Right lobe of liver (tissue), 6 donors: Measurements from ENCODE around the gene USH1C. TPM values are rescaled to one million over a fixed set of nuclear protein-coding genes. Genes with fewer than 3 reads are reported as not detected.

Experiments
- ATAC-seq, 4 donors: fragments of 200-7000 bp; cut with Tn5 transposase; one replicate each; pipeline ENCODE4 v1.9.1; 2020; ENCODE audit warnings: mild to moderate bottlenecking in 4 of 4, moderate library complexity in 4 of 4
- DNase-seq, 3 donors: peaks; one replicate each; pipeline ENCODE4 v3.0.0-alpha.2; 2020
- H3K27ac ChIP-seq, 3 donors: fragments of 200-600 bp; one replicate each; pipeline ENCODE4 v1.8.0; 2022
- H3K27me3 ChIP-seq, 2 donors: fragments of 200-600 bp; one replicate each; pipeline ENCODE4 v1.8.0; 2022
- H3K36me3 ChIP-seq, 4 donors: fragments of 200-600 bp; sonication (generic) in 1 of 4; one replicate each; pipeline versions ENCODE4 v1.5.1 to v1.8.0; 2017 to 2022; ENCODE audit warnings: control low read depth in 1 of 4
- H3K4me1 ChIP-seq, 4 donors: fragments of 200-600 bp; sonication (generic) in 1 of 4; one replicate each; pipeline versions ENCODE4 v1.5.1 to v1.8.0; 2017 to 2022; ENCODE audit warnings: control low read depth in 1 of 4
- H3K4me3 ChIP-seq, 3 donors: fragments of 200-600 bp; one replicate each; pipeline ENCODE4 v1.8.0; 2022
- H3K9me3 ChIP-seq, 4 donors: fragments of 200-600 bp; sonication (generic) in 1 of 4; one replicate each; pipeline versions ENCODE4 v1.5.1 to v1.8.0; 2017 to 2022; ENCODE audit warnings: control low read depth in 1 of 4
- CTCF ChIP-seq, 4 donors: fragments of 200-600 bp in 3 of 4; fragments of 450-650 bp in 1 of 4; IDR thresholded peaks; one replicate each; pipeline versions ENCODE4 v1.5.1 to v1.8.0; 2016 to 2022; ENCODE audit warnings: antibody characterized with exemption in 4 of 4, mild to moderate bottlenecking in 2 of 4
- POLR2A ChIP-seq: fragments of 450-650 bp; IDR thresholded peaks from one replicate; pipeline ENCODE4 v1.6.1; 2017; ENCODE audit warnings: antibody characterized with exemption, mild to moderate bottlenecking
- WGBS: methylation state at CpG from one replicate; pipeline ENCODE4 v1.1.6; 2018; ENCODE audit warnings: low coverage, low lambda C conversion rate; ENCODE audit not compliant: insufficient coverage; ENCODE audit errors: missing lambda C conversion rate; 5-methylcytosine and 5-hydroxymethylcytosine counted together
- intact Hi-C, 2 donors: fragments of 100-400 bp; cut with DNase I; formaldehyde crosslinking; loops; one replicate each; pipeline versions ENCODE4 v1.11.2 to v1.14.1; 2022
- total RNA-seq, 6 experiments: library from RNA; depleted of rRNA in 2 of 6; stranded (reverse); fragments of >200 nt in 2 of 6; fragmentation: NEBNext Ultra II Directional in 3 of 6; extraction: Animal tissue kit (Norgen Biotek cat#: 25700) in 3 of 6; gene quantifications; one replicate each; pipeline versions ENCODE4 v1.1.0 to v1.2.4, GENCODE V29; 2016 to 2023
- donor health status: DM: no; HTN: yes; CAD: no.
- donor health status: DM: no; HTN: no; CAD: no.
- donor health status: DM: no; HTN: no; CAD: no.
- donor health status: DM: no; HTN: yes; CAD: no.
- donor health status: DM: no; HTN: yes; CAD: no.

Gene USH1C
- total RNA-seq, 6 experiments from 2014 or later, result 0.15 to 1.2 (median 0.58) TPM

- Histone ChIP-seq H3K27ac (no peak overlapping the region), H3K4me1 (no peaks in the 10 kb centered on the region), H3K27me3 (no peaks in the 10 kb centered on the region), H3K36me3 (no peaks in the 10 kb centered on the region), H3K9me3 (no peaks in the 10 kb centered on the region), H3K4me3 (no peak overlapping the region)
- no peak for ATAC-seq
- WGBS, result 79% methylated on average over 2 of the region's 4 CpGs
- TF ChIP-seq POLR2A, result no peak
- TF ChIP-seq CTCF (IDR thresholded peaks at IDR 0.05), result no peak
- intact Hi-C loops, result no loop called here
- DNase-seq, result no peak
Observed at GRCh38 chr11:17468122-17468521, 76.1 kb downstream of the USH1C start.

- no peak overlapping the region for H3K27ac ChIP-seq
- no peaks in the 10 kb centered on the region for H3K9me3 ChIP-seq
- H3K36me3 ChIP-seq, result no peaks in the 10 kb centered on the region
- no peaks in the 10 kb centered on the region for H3K27me3 ChIP-seq
- H3K4me1 ChIP-seq, result no peaks in the 10 kb centered on the region
- TF ChIP-seq POLR2A (no peak), CTCF (IDR thresholded peaks at IDR 0.05) (no peak)
- intact Hi-C loops, result no loop called here
- ATAC-seq, result no peak
- WGBS, result 75% methylated on average over 9 of the region's 11 CpGs
- no peak overlapping the region for H3K4me3 ChIP-seq
- no peak for DNase-seq
Observed at GRCh38 chr11:17463546-17464174, 80.6 kb downstream of the USH1C start.

- TF ChIP-seq CTCF (IDR thresholded peaks at IDR 0.05) (no peak), POLR2A (no peak)
- Histone ChIP-seq H3K4me1 (no peaks in the 10 kb centered on the region), H3K9me3 (no peaks in the 10 kb centered on the region), H3K27me3 (no peaks in the 10 kb centered on the region), H3K27ac (no peak overlapping the region), H3K36me3 (no peaks in the 10 kb centered on the region), H3K4me3 (no peak overlapping the region)
- DNase-seq (no peak), ATAC-seq (no peak)
- intact Hi-C loops, result no loop called here
- 37% methylated on average over 6 of the region's 13 CpGs for WGBS
Observed at GRCh38 chr11:17462940-17463339, 81.3 kb downstream of the USH1C start.

GRCh38 chr11:17460406-17460805 lies 83.8 kb downstream of the USH1C start:
- H3K4me3 ChIP-seq, result no peak overlapping the region
- H3K27me3 ChIP-seq, result no peaks in the 10 kb centered on the region
- TF ChIP-seq CTCF (IDR thresholded peaks at IDR 0.05) (no peak), POLR2A (no peak)
- H3K9me3 ChIP-seq, result no peaks in the 10 kb centered on the region
- no peak for DNase-seq
- WGBS, result no CpG with 5 or more reads among the region's 12 CpGs
- no peak for ATAC-seq
- intact Hi-C loops, result no loop called here
- H3K27ac ChIP-seq, result no peak overlapping the region
- no peaks in the 10 kb centered on the region for H3K4me1 ChIP-seq
- no peaks in the 10 kb centered on the region for H3K36me3 ChIP-seq
